Spleen (tissue), 11 donors: ENCODE measurements around the gene SSUH2. TPM values are rescaled to one million over a fixed set of nuclear protein-coding genes. Genes with fewer than 3 reads are reported as not detected.
A peak's percentile ranks its signal among the peaks of the same experiment; 100 is the strongest.

ENCODE experiments used
- DNase-seq: peaks from one replicate; pipeline ENCODE4 v3.0.0-alpha.2; 2020
- H3K27ac ChIP-seq, 8 donors: fragments of 200-600 bp; sonication (generic) in 7 of 8; 1 replicate in 4 of 8; 2 replicates in 4 of 8; pipeline versions ENCODE4 v1.5.0 to v1.8.0; 2016 to 2021; ENCODE audit warnings: inconsistent platforms in 4 of 8, mild to moderate bottlenecking in 4 of 8, moderate library complexity in 1 of 8
- H3K27me3 ChIP-seq, 7 donors: fragments of 200-600 bp; sonication (generic) in 6 of 7; replicated peaks in 1 of 7; 1 replicate in 4 of 7; 2 replicates in 3 of 7; pipeline versions ENCODE4 v1.5.0 to v1.8.0; 2016 to 2021; ENCODE audit warnings: inconsistent platforms in 3 of 7, mild to moderate bottlenecking in 1 of 7
- H3K36me3 ChIP-seq, 6 donors: fragments of 200-600 bp; sonication (generic) in 5 of 6; 1 replicate in 4 of 6; 2 replicates in 2 of 6; pipeline versions ENCODE4 v1.5.0 to v1.8.0; 2016 to 2021; ENCODE audit warnings: inconsistent platforms in 2 of 6
- H3K4me1 ChIP-seq, 6 donors: fragments of 200-600 bp; sonication (generic) in 5 of 6; 1 replicate in 3 of 6; 2 replicates in 3 of 6; pipeline versions ENCODE4 v1.5.0 to v1.8.0; 2016 to 2021; ENCODE audit warnings: inconsistent platforms in 3 of 6
- H3K4me3 ChIP-seq, 8 donors: fragments of 200-600 bp; sonication (generic) in 7 of 8; 1 replicate in 4 of 8; 2 replicates in 4 of 8; pipeline versions ENCODE4 v1.5.0 to v1.8.0; 2016 to 2021; ENCODE audit warnings: inconsistent platforms in 4 of 8, mild to moderate bottlenecking in 4 of 8, moderate library complexity in 2 of 8
- H3K9me3 ChIP-seq, 8 donors: fragments of 200-600 bp; sonication (generic) in 7 of 8; 1 replicate in 4 of 8; 2 replicates in 4 of 8; pipeline versions ENCODE4 v1.5.0 to v1.8.0; 2016 to 2021; ENCODE audit warnings: inconsistent platforms in 4 of 8
- CTCF ChIP-seq, 11 experiments: fragments of 200-600 bp in 7 of 11; fragments of 450-650 bp in 4 of 11; sonication (generic) in 4 of 11; IDR thresholded peaks in 8 of 11; conservative IDR thresholded peaks in 3 of 11; 1 replicate in 7 of 11; 2 replicates in 4 of 11; pipeline versions ENCODE4 v1.4.0 to v1.8.0; 2016 to 2021; ENCODE audit warnings: antibody characterized with exemption in 11 of 11, inconsistent platforms in 4 of 11, mild to moderate bottlenecking in 1 of 11
- POLR2A ChIP-seq, 3 donors: fragments of 450-650 bp; IDR thresholded peaks; one replicate each; pipeline ENCODE4 v1.5.1; 2017; ENCODE audit warnings: antibody characterized with exemption in 3 of 3, mild to moderate bottlenecking in 1 of 3
- POLR2AphosphoS5 ChIP-seq, 3 donors: sonication (generic); formaldehyde crosslinking; IDR thresholded peaks; one replicate each; pipeline ENCODE4 v1.5.1; 2017; ENCODE audit warnings: antibody characterized with exemption in 3 of 3
- WGBS, 5 donors: extraction: QIAGEN DNeasy Blood & Tissue Kit in 3 of 5; methylation state at CpG; one replicate each; pipeline versions ENCODE4 v1.1.5 to v1.1.7; 2013 to 2018; 5-methylcytosine and 5-hydroxymethylcytosine counted together
- intact Hi-C: fragments of 100-400 bp; cut with DNase I; formaldehyde crosslinking; loops from one replicate; pipeline ENCODE4 v1.15.0; 2023; ENCODE audit warnings: low total_unique reads
- polyA plus RNA-seq, 3 donors: library from polyadenylated mRNA; stranded (reverse); fragments of 200-250 nt; gene quantifications; one replicate each; pipeline ENCODE4 v1.2.1, GENCODE V29; 2013
- total RNA-seq, 7 donors: library from RNA; depleted of rRNA in 3 of 7; stranded (reverse); fragments of >200 nt in 3 of 7; fragmentation: NEBNext Ultra II Directional in 4 of 7; extraction: Animal tissue kit (Norgen Biotek cat#: 25700) in 4 of 7; gene quantifications; one replicate each; pipeline versions ENCODE4 v1.1.0 to v1.2.1, GENCODE V29; 2016 to 2021
- donor health status: healthy with polysubstance abuse.
- donor health status: DM: no; HTN: no; CAD: no; lungs with moderate emphysema.
- donor health status: DM: no; HTN: no; CAD: no.
- donor health status: Bipolar disorder and iron deficiency.
- donor health status: healthy.
- donor health status: DM: no; HTN: no; CAD: no.
- donor health status: DM: yes; HTN: yes; CAD: no.

The SSUH2 gene
- total and polyA plus RNA-seq, 10 donors, result 0.94 to 4.5 (median 1.7) TPM

GRCh38 chr3:8652324-8652987, 7.9 kb upstream of the SSUH2 start:
- Histone ChIP-seq H3K27ac (no peak overlapping the region), H3K4me3 (no peak overlapping the region), H3K9me3 (peaks cover 0 to 6% (median 0%) of the 10 kb centered on the region in 8 donors), H3K27me3 (peaks cover 0 to 13% (median 0%) of the 10 kb centered on the region in 7 donors), H3K4me1 (no peaks in the 10 kb centered on the region), H3K36me3 (no peaks in the 10 kb centered on the region)
- TF ChIP-seq POLR2AphosphoS5 (IDR thresholded peaks at IDR 0.05), result no peak
- no peak for TF ChIP-seq POLR2A (IDR thresholded peaks at IDR 0.05)
- TF ChIP-seq CTCF (IDR thresholded peaks at IDR 0.05 in 8 of 11, conservative IDR thresholded peaks at IDR 0.05 in 3 of 11), result no peak
- no peak for DNase-seq
- WGBS, 5 donors, result 75 to 90% (median 81%) methylated on average over 2 of the region's 2 CpGs
- intact Hi-C loops, result no loop called here

- no peaks in the 10 kb centered on the region for H3K36me3 ChIP-seq
- no peak overlapping the region for H3K4me3 ChIP-seq
- peak; percentile 55 for DNase-seq
- H3K4me1 ChIP-seq, result no peaks in the 10 kb centered on the region
- 67 to 80% (median 69%) methylated on average over 12 of the region's 12 CpGs for WGBS, 5 donors
- no peak overlapping the region for H3K27ac ChIP-seq
- intact Hi-C loops, result no loop called here
- peaks cover 0 to 13% (median 0%) of the 10 kb centered on the region in 7 donors for H3K27me3 ChIP-seq
- TF ChIP-seq CTCF (IDR thresholded peaks at IDR 0.05 in 8 of 11, conservative IDR thresholded peaks at IDR 0.05 in 3 of 11), result no peak
- TF ChIP-seq POLR2AphosphoS5 (IDR thresholded peaks at IDR 0.05), result no peak
- TF ChIP-seq POLR2A (IDR thresholded peaks at IDR 0.05), result no peak
- H3K9me3 ChIP-seq, result peaks cover 0 to 6% (median 0%) of the 10 kb centered on the region in 8 donors
These were observed 7.1 kb upstream of the SSUH2 start for GRCh38 chr3:8651418-8652323.

- intact Hi-C loops, result no loop called here
- Histone ChIP-seq H3K4me1 (no peaks in the 10 kb centered on the region), H3K9me3 (peaks cover 0 to 6% (median 0%) of the 10 kb centered on the region in 8 donors), H3K4me3 (no peak overlapping the region), H3K27ac (no peak overlapping the region), H3K36me3 (no peaks in the 10 kb centered on the region), H3K27me3 (peaks cover 0 to 14% (median 0%) of the 10 kb centered on the region in 7 donors)
- DNase-seq, result peak; percentile 38
- 57 to 82% (median 68%) methylated on average over 13 of the region's 13 CpGs for WGBS, 5 donors
- no peak for TF ChIP-seq CTCF (IDR thresholded peaks at IDR 0.05 in 8 of 11, conservative IDR thresholded peaks at IDR 0.05 in 3 of 11)
- no peak for TF ChIP-seq POLR2A (IDR thresholded peaks at IDR 0.05)
- no peak for TF ChIP-seq POLR2AphosphoS5 (IDR thresholded peaks at IDR 0.05)
These were observed 6.2 kb upstream of the SSUH2 start for GRCh38 chr3:8650583-8651416.
